MG63 (cell line): ENCODE data around the gene N4BP3. TPM values are rescaled to one million over a fixed set of nuclear protein-coding genes. Genes with fewer than 3 reads are reported as not detected.
A peak's percentile ranks its signal among the peaks of the same experiment; 100 is the strongest.
"Not testable (repeated sequence)": the region's sequence is repeated elsewhere in the genome, so short reads cannot be mapped to it uniquely, and the experiment has no call there.

ENCODE experiments used
- DNase-seq: peaks from one replicate; pipeline ENCODE4 v3.0.0-alpha.2; 2020
- H3K27me3 ChIP-seq: fragments of 250-450 bp; sonication (Bioruptor Pico); 2 replicates; pipeline ENCODE4 v1.5.1; 2020; ENCODE audit warnings: mild to moderate bottlenecking, moderate library complexity
- H3K36me3 ChIP-seq: fragments of 250-450 bp; sonication (Bioruptor Pico); 2 replicates; pipeline ENCODE4 v1.5.1; 2020; ENCODE audit warnings: mild to moderate bottlenecking, moderate library complexity
- H3K4me3 ChIP-seq: fragments of 250-450 bp; sonication (Bioruptor Pico); 2 replicates; pipeline ENCODE4 v1.5.1; 2020; ENCODE audit warnings: mild to moderate bottlenecking, moderate library complexity
- H3K9me3 ChIP-seq: fragments of 250-450 bp; sonication (Bioruptor Pico); 2 replicates; pipeline ENCODE4 v1.5.1; 2020; ENCODE audit warnings: mild to moderate bottlenecking, moderate library complexity
- total RNA-seq: library from RNA; depleted of rRNA; stranded (reverse); fragments of >200 nt; shearing (Covaris generic); gene quantifications from 2 replicates; pipeline ENCODE4 v1.2.3, GENCODE V29; 2014; ENCODE audit warnings: low replicate concordance

Gene N4BP3
- total RNA-seq, 1 experiment from 2014 or later = 1.0 TPM

- not testable (repeated sequence) for H3K9me3 ChIP-seq, H3K36me3 ChIP-seq, H3K4me3 ChIP-seq, H3K27me3 ChIP-seq
- DNase-seq = peak; percentile 99
Measured at GRCh38 chr5:178127300-178128009, 14.1 kb downstream of the N4BP3 start.

GRCh38 chr5:178129296-178129695, 16.0 kb downstream of the N4BP3 start:
- H3K36me3 ChIP-seq = peaks cover 9% of the 10 kb centered on the region
- H3K4me3 ChIP-seq = no peak overlapping the region
- no peaks in the 10 kb centered on the region for H3K27me3 ChIP-seq
- H3K9me3 ChIP-seq = peaks cover 2% of the 10 kb centered on the region; the same call in 1 of the 2 replicates
- no peak for DNase-seq

- not testable (repeated sequence) for H3K27me3 ChIP-seq, H3K9me3 ChIP-seq, DNase-seq
- Histone ChIP-seq H3K4me3 (peak overlapping the region; percentile 95), H3K36me3 (peaks cover 14% of the 10 kb centered on the region)
Measured at GRCh38 chr5:178130234-178130575, 16.9 kb downstream of the N4BP3 start.

GRCh38 chr5:178130576-178131445, 17.5 kb downstream of the N4BP3 start, which contains the start of gene RMND5B:
Gene RMND5B (plus strand): TSS chr5:178131014. CDS start chr5:178138120, 7,106 bp downstream.
- Histone ChIP-seq H3K36me3 (peaks cover 20% of the 10 kb centered on the region), H3K9me3 (peaks cover 2% of the 10 kb centered on the region; the same call in 1 of the 2 replicates), H3K27me3 (no peaks in the 10 kb centered on the region), H3K4me3 (peak within 1 kb of the TSS; percentile 95)
- DNase-seq = peak; percentile 93

- H3K36me3 ChIP-seq = peaks cover 27% of the 10 kb centered on the region
- H3K9me3 ChIP-seq = peaks cover 2% of the 10 kb centered on the region; the same call in 1 of the 2 replicates
- DNase-seq = no peak
- H3K27me3 ChIP-seq = no peaks in the 10 kb centered on the region
- peak overlapping the region; percentile 95 for H3K4me3 ChIP-seq
Measured at GRCh38 chr5:178131446-178131996, 18.2 kb downstream of the N4BP3 start.

GRCh38 chr5:178136990-178137389, 23.7 kb downstream of the N4BP3 start:
- H3K27me3 ChIP-seq = no peaks in the 10 kb centered on the region
- H3K9me3 ChIP-seq = no peaks in the 10 kb centered on the region
- no peak for DNase-seq
- H3K36me3 ChIP-seq = peaks cover 63% of the 10 kb centered on the region
- H3K4me3 ChIP-seq = no peak overlapping the region

GRCh38 chr5:178137991-178138390, 24.7 kb downstream of the N4BP3 start:
- no peaks in the 10 kb centered on the region for H3K27me3 ChIP-seq
- H3K9me3 ChIP-seq = no peaks in the 10 kb centered on the region
- DNase-seq = no peak
- no peak overlapping the region for H3K4me3 ChIP-seq
- H3K36me3 ChIP-seq = peaks cover 72% of the 10 kb centered on the region

- Histone ChIP-seq H3K9me3 (no peaks in the 10 kb centered on the region), H3K27me3 (no peaks in the 10 kb centered on the region), H3K36me3 (peaks cover 78% of the 10 kb centered on the region), H3K4me3 (no peak overlapping the region)
- DNase-seq = no peak
Measured at GRCh38 chr5:178141550-178141949, 28.2 kb downstream of the N4BP3 start.

GRCh38 chr5:178142642-178143041, 29.3 kb downstream of the N4BP3 start:
- no peaks in the 10 kb centered on the region for H3K27me3 ChIP-seq
- H3K36me3 ChIP-seq = peaks cover 84% of the 10 kb centered on the region
- no peak for DNase-seq
- H3K9me3 ChIP-seq = no peaks in the 10 kb centered on the region
- no peak overlapping the region for H3K4me3 ChIP-seq

- Histone ChIP-seq H3K27me3 (no peaks in the 10 kb centered on the region), H3K36me3 (peaks cover 86% of the 10 kb centered on the region), H3K4me3 (no peak overlapping the region), H3K9me3 (no peaks in the 10 kb centered on the region)
- no peak for DNase-seq
Measured at GRCh38 chr5:178143246-178143645, 29.9 kb downstream of the N4BP3 start.

- H3K9me3 ChIP-seq = no peaks in the 10 kb centered on the region
- H3K4me3 ChIP-seq = no peak overlapping the region
- H3K36me3 ChIP-seq = peaks cover 86% of the 10 kb centered on the region
- DNase-seq = peak; percentile 82
- H3K27me3 ChIP-seq = no peaks in the 10 kb centered on the region
Measured at GRCh38 chr5:178143901-178144300, 30.6 kb downstream of the N4BP3 start.

- peaks cover 94% of the 10 kb centered on the region for H3K36me3 ChIP-seq
- H3K4me3 ChIP-seq = no peak overlapping the region
- no peaks in the 10 kb centered on the region for H3K27me3 ChIP-seq
- no peaks in the 10 kb centered on the region for H3K9me3 ChIP-seq
- DNase-seq = peak; percentile 55
Measured at GRCh38 chr5:178145965-178146820, 32.9 kb downstream of the N4BP3 start.

- no peak for DNase-seq
- Histone ChIP-seq H3K4me3 (no peak overlapping the region), H3K27me3 (no peaks in the 10 kb centered on the region), H3K36me3 (peaks cover 97% of the 10 kb centered on the region), H3K9me3 (no peaks in the 10 kb centered on the region)
Measured at GRCh38 chr5:178147406-178147805, 34.1 kb downstream of the N4BP3 start.

- peaks cover 85% of the 10 kb centered on the region for H3K36me3 ChIP-seq
- H3K4me3 ChIP-seq = no peak overlapping the region
- no peaks in the 10 kb centered on the region for H3K9me3 ChIP-seq
- peak; percentile 28 for DNase-seq
- no peaks in the 10 kb centered on the region for H3K27me3 ChIP-seq
Measured at GRCh38 chr5:178149199-178149932, 36.0 kb downstream of the N4BP3 start.

GRCh38 chr5:178150977-178151734, 37.8 kb downstream of the N4BP3 start:
- no peaks in the 10 kb centered on the region for H3K27me3 ChIP-seq
- DNase-seq = no peak
- H3K4me3 ChIP-seq = no peak overlapping the region
- peaks cover 71% of the 10 kb centered on the region for H3K36me3 ChIP-seq
- no peaks in the 10 kb centered on the region for H3K9me3 ChIP-seq
